ENCODE results near the gene LATS2. TPM values are rescaled to one million over a fixed set of nuclear protein-coding genes. Genes with fewer than 3 reads are reported as not detected.

The LATS2 gene
- total and polyA plus RNA-seq, 10 donors, result 2.5 to 34.6 (median 22.6) TPM

DNA sequence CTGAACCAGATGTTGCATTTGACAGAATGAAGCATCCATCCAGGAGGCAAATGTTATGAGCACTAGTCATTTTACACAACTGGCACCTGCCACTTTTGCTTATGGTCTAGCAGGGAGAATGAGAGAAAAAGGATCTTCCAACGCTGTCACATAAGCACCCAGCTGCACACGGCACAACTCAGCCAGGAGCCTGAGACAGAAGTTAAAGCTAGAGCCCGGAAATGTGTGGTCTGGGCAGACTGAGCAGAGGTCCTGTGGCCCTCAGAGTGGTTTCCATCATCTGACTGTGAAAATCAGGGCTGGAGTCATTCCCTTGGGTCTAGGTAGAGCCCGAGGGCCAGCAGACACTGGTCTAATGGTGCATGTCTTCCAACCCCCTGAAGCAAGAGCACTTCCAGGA lies 80.5 kb downstream of the LATS2 start:
- no peak overlapping the region for H3K27ac ChIP-seq
- H3K9me3 ChIP-seq, result no peaks in the 10 kb centered on the region
- H3K27me3 ChIP-seq (replicated peaks in 1 of 7), result no peaks in the 10 kb centered on the region
- intact Hi-C loops (cut with DNase I; ENCODE audit: low total_unique reads), result no loop called here
- H3K4me1 ChIP-seq, result no peaks in the 10 kb centered on the region
- peaks cover 0 to 94% (median 47%) of the 10 kb centered on the region in 6 donors for H3K36me3 ChIP-seq
- no peak for DNase-seq
- H3K4me3 ChIP-seq, result no peak overlapping the region
- TF ChIP-seq POLR2A (IDR thresholded peaks at IDR 0.05) (no peak), POLR2AphosphoS5 (IDR thresholded peaks at IDR 0.05) (no peak)
- TF ChIP-seq, protein P1, sequence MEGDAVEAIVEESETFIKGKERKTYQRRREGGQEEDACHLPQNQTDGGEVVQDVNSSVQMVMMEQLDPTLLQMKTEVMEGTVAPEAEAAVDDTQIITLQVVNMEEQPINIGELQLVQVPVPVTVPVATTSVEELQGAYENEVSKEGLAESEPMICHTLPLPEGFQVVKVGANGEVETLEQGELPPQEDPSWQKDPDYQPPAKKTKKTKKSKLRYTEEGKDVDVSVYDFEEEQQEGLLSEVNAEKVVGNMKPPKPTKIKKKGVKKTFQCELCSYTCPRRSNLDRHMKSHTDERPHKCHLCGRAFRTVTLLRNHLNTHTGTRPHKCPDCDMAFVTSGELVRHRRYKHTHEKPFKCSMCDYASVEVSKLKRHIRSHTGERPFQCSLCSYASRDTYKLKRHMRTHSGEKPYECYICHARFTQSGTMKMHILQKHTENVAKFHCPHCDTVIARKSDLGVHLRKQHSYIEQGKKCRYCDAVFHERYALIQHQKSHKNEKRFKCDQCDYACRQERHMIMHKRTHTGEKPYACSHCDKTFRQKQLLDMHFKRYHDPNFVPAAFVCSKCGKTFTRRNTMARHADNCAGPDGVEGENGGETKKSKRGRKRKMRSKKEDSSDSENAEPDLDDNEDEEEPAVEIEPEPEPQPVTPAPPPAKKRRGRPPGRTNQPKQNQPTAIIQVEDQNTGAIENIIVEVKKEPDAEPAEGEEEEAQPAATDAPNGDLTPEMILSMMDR (IDR thresholded peaks at IDR 0.05 in 8 of 11, conservative IDR thresholded peaks at IDR 0.05 in 3 of 11), result no peak
- 66 to 87% (median 86%) methylated on average over 4 of the region's 4 CpGs for WGBS, 5 donors

DNA sequence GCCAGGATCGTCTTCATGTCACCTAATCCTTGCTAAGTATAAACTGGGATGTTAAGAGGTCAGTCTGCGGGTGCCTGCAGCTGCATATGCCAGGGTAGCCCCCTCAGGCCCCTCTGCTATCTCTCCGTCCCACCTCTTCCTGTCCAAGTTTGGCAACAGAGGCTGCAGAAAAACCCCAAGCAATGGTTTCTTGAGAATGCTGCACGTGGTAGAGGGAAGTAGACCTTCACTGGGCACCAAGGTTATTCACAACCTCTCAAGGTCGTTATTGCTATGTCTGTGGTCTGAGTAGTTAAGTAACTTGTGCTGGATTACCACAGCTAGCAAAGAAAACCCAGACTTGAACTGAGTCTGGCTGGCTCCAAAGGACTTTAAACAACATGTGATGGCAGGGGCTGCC lies 81.0 kb downstream of the LATS2 start:
- TF ChIP-seq POLR2AphosphoS5 (IDR thresholded peaks at IDR 0.05), result no peak
- TF ChIP-seq POLR2A (IDR thresholded peaks at IDR 0.05), result no peak
- TF ChIP-seq, protein P1 (IDR thresholded peaks at IDR 0.05 in 8 of 11, conservative IDR thresholded peaks at IDR 0.05 in 3 of 11), result no peak
- H3K27ac ChIP-seq, result no peak overlapping the region
- no peaks in the 10 kb centered on the region for H3K4me1 ChIP-seq
- DNase-seq, result no peak
- WGBS, 5 donors, result 32 to 61% (median 49%) methylated on average over 5 of the region's 5 CpGs
- no peak overlapping the region for H3K4me3 ChIP-seq
- peaks cover 0 to 94% (median 50%) of the 10 kb centered on the region in 6 donors for H3K36me3 ChIP-seq
- no peaks in the 10 kb centered on the region for H3K9me3 ChIP-seq
- intact Hi-C loops (cut with DNase I; ENCODE audit: low total_unique reads), result no loop called here
- no peaks in the 10 kb centered on the region for H3K27me3 ChIP-seq (replicated peaks in 1 of 7)

- WGBS, 5 donors, result 54 to 75% (median 63%) methylated on average over 2 of the region's 2 CpGs
- TF ChIP-seq, protein P1 (IDR thresholded peaks at IDR 0.05 in 8 of 11, conservative IDR thresholded peaks at IDR 0.05 in 3 of 11), result no peak
- no peak for TF ChIP-seq POLR2A (IDR thresholded peaks at IDR 0.05)
- TF ChIP-seq POLR2AphosphoS5 (IDR thresholded peaks at IDR 0.05), result no peak
- no peaks in the 10 kb centered on the region for H3K27me3 ChIP-seq (replicated peaks in 1 of 7)
- DNase-seq, result no peak
- H3K9me3 ChIP-seq, result no peaks in the 10 kb centered on the region
- no peak overlapping the region for H3K27ac ChIP-seq
- intact Hi-C loops (cut with DNase I; ENCODE audit: low total_unique reads), result no loop called here
- H3K4me1 ChIP-seq, result no peaks in the 10 kb centered on the region
- H3K36me3 ChIP-seq, result peaks cover 0 to 98% (median 57%) of the 10 kb centered on the region in 6 donors
- H3K4me3 ChIP-seq, result no peak overlapping the region
These were observed 84.0 kb downstream of the LATS2 start for GRCh38 chr13:20977394-20977793.

DNA sequence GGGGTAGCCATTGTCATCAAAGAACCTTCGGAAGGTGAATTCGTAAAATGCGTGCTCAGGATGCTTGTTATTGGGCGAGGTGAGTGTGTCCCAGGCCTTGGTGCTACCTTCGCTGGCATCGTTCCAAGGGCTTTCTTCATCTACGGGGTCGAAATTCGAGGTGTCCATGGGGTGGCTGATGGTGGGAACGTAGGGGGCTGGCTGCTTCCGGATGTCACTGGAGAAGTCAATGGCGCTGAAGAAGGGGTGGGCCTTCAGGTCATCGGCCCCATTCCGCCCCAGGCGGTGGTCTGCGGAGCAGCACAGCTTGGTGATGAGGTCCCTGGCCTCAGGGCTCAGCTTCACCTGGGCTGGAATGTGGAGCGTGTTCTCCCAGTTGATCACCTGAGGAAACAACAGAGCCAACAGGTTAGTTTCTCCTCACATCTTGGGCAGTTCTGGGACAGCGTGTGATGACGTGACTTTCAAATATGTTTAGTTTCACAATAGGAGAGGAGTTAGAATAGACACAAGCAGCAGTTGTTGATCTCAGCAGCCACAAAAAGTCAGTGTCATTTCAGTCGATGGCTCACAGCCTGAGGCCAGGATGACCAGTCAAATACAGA lies 86.3 kb downstream of the LATS2 start:
- H3K4me3 ChIP-seq, result no peak overlapping the region
- peaks cover 0 to 82% (median 37%) of the 10 kb centered on the region in 6 donors for H3K36me3 ChIP-seq
- H3K9me3 ChIP-seq, result no peaks in the 10 kb centered on the region
- H3K27ac ChIP-seq, result no peak overlapping the region
- 91 to 95% (median 94%) methylated on average over 20 of the region's 20 CpGs for WGBS, 5 donors
- H3K4me1 ChIP-seq, result no peaks in the 10 kb centered on the region
- no peak for DNase-seq
- intact Hi-C loops (cut with DNase I; ENCODE audit: low total_unique reads), result no loop called here
- TF ChIP-seq, protein P1 (IDR thresholded peaks at IDR 0.05 in 8 of 11, conservative IDR thresholded peaks at IDR 0.05 in 3 of 11), result no peak
- no peak for TF ChIP-seq POLR2AphosphoS5 (IDR thresholded peaks at IDR 0.05)
- no peak for TF ChIP-seq POLR2A (IDR thresholded peaks at IDR 0.05)
- no peaks in the 10 kb centered on the region for H3K27me3 ChIP-seq (replicated peaks in 1 of 7)
